IPS-20b (cell line): Measurements from ENCODE around the gene EPHB4.
"Not testable (repeated sequence)": the region's sequence is repeated elsewhere in the genome, so short reads cannot be mapped to it uniquely, and the experiment has no call there.

Experiments
- H3K27ac ChIP-seq: one replicate; pipeline ENCODE4 v1.5.1; 2013; ENCODE audit warnings: low read length
- H3K27me3 ChIP-seq: 2 replicates; pipeline ENCODE4 v1.6.1; 2013; ENCODE audit warnings: mild to moderate bottlenecking, low read length, inconsistent platforms; ENCODE audit not compliant: insufficient read depth
- H3K36me3 ChIP-seq: 2 replicates; pipeline ENCODE4 v1.6.1; 2013; ENCODE audit warnings: low read depth, mild to moderate bottlenecking, inconsistent platforms, low read length, moderate library complexity; ENCODE audit not compliant: insufficient read depth
- H3K4me1 ChIP-seq: 2 replicates; pipeline ENCODE4 v1.6.1; 2013; ENCODE audit warnings: mild to moderate bottlenecking, control low read depth, inconsistent platforms, low read length, moderate library complexity; ENCODE audit not compliant: insufficient read depth
- H3K4me3 ChIP-seq: 2 replicates; pipeline ENCODE4 v1.5.1; 2013; ENCODE audit warnings: mild to moderate bottlenecking, low read length, inconsistent platforms
- H3K9ac ChIP-seq: 2 replicates; pipeline ENCODE4 v1.6.1; 2013; ENCODE audit warnings: low read depth, mild to moderate bottlenecking, inconsistent platforms, low read length, moderate library complexity
- H3K9me3 ChIP-seq: 2 replicates; pipeline ENCODE4 v1.6.1; 2013; ENCODE audit warnings: mild to moderate bottlenecking, low read depth, low read length, inconsistent platforms; ENCODE audit not compliant: insufficient read depth

EPHB4 gene

GRCh38 chr7:100765250-100765649 is 62.1 kb downstream of the EPHB4 start:
- Histone ChIP-seq H3K27ac (no peak overlapping the region), H3K4me3 (no peak overlapping the region), H3K9ac (no peak overlapping the region), H3K36me3 (no peaks in the 10 kb centered on the region), H3K27me3 (no peaks in the 10 kb centered on the region), H3K4me1 (peaks cover 3% of the 10 kb centered on the region; the same call in 1 of the 2 replicates), H3K9me3 (no peaks in the 10 kb centered on the region)

GRCh38 chr7:100764841-100765240 is 62.5 kb downstream of the EPHB4 start:
- Histone ChIP-seq H3K9me3 (no peaks in the 10 kb centered on the region), H3K36me3 (no peaks in the 10 kb centered on the region), H3K9ac (no peak overlapping the region), H3K4me3 (no peak overlapping the region), H3K4me1 (peaks cover 3% of the 10 kb centered on the region; the same call in 1 of the 2 replicates), H3K27me3 (no peaks in the 10 kb centered on the region), H3K27ac (no peak overlapping the region)

GRCh38 chr7:100763556-100764140 is 63.7 kb downstream of the EPHB4 start:
- H3K9ac ChIP-seq, result no peak overlapping the region
- H3K4me1 ChIP-seq, result peaks cover 3% of the 10 kb centered on the region; the same call in 1 of the 2 replicates
- no peak overlapping the region for H3K27ac ChIP-seq
- no peaks in the 10 kb centered on the region for H3K36me3 ChIP-seq
- H3K27me3 ChIP-seq, result no peaks in the 10 kb centered on the region
- H3K9me3 ChIP-seq, result no peaks in the 10 kb centered on the region
- H3K4me3 ChIP-seq, result no peak overlapping the region

GRCh38 chr7:100762841-100763240 is 64.5 kb downstream of the EPHB4 start:
- H3K36me3 ChIP-seq, H3K4me1 ChIP-seq, H3K9me3 ChIP-seq, H3K4me3 ChIP-seq, H3K9ac ChIP-seq, H3K27ac ChIP-seq, H3K27me3 ChIP-seq: not testable (repeated sequence)

GRCh38 chr7:100759357-100760171 is 67.8 kb downstream of the EPHB4 start:
- no peak overlapping the region for H3K9ac ChIP-seq
- no peak overlapping the region for H3K27ac ChIP-seq
- peaks cover 3% of the 10 kb centered on the region; the same call in 1 of the 2 replicates for H3K4me1 ChIP-seq
- no peaks in the 10 kb centered on the region for H3K36me3 ChIP-seq
- H3K4me3 ChIP-seq, result no peak overlapping the region
- no peaks in the 10 kb centered on the region for H3K9me3 ChIP-seq
- no peaks in the 10 kb centered on the region for H3K27me3 ChIP-seq

- no peak overlapping the region for H3K4me3 ChIP-seq
- no peaks in the 10 kb centered on the region for H3K36me3 ChIP-seq
- no peak overlapping the region for H3K9ac ChIP-seq
- no peak overlapping the region for H3K27ac ChIP-seq
- no peaks in the 10 kb centered on the region for H3K9me3 ChIP-seq
- peaks cover 9% of the 10 kb centered on the region; the same call in 1 of the 2 replicates for H3K27me3 ChIP-seq
- no peaks in the 10 kb centered on the region for H3K4me1 ChIP-seq
Measured at GRCh38 chr7:100753750-100754149, 73.6 kb downstream of the EPHB4 start.

- Histone ChIP-seq H3K9ac (no peak overlapping the region), H3K27ac (no peak overlapping the region), H3K9me3 (no peaks in the 10 kb centered on the region), H3K4me3 (no peak overlapping the region), H3K36me3 (no peaks in the 10 kb centered on the region), H3K27me3 (peaks cover 9% of the 10 kb centered on the region; the same call in 1 of the 2 replicates), H3K4me1 (no peaks in the 10 kb centered on the region)
Measured at GRCh38 chr7:100752994-100753393, 74.3 kb downstream of the EPHB4 start.
